ENCODE measurements around the gene SIPA1. TPM values are rescaled to one million over a fixed set of nuclear protein-coding genes. Genes with fewer than 3 reads are reported as not detected.

Gene SIPA1
- total and polyA plus RNA-seq, 9 of the 15 experiments (the other 6 are each of a cell fraction or from before 2014, with no cell fraction given): 0.25 to 85.8 (median 16.8) TPM

GRCh38 chr11:65663639-65664200, 25.8 kb downstream of the SIPA1 start (continued):
- TF ChIP-seq BHLHE40 (IDR thresholded peaks at IDR 0.05; ENCODE audit: low read length): no peak
- no peak for TF ChIP-seq SRSF3 (IDR thresholded peaks at IDR 0.05; ENCODE audit: insufficient read depth, low read length)
- TF ChIP-seq MYNN (IDR thresholded peaks at IDR 0.05): no peak
- no peak for TF ChIP-seq MYNN (CRISPR knock-in tag; IDR thresholded peaks at IDR 0.05)
- no peak for TF ChIP-seq THRA (IDR thresholded peaks at IDR 0.05)
- no peak for TF ChIP-seq HNRNPK (IDR thresholded peaks at IDR 0.05; ENCODE audit: low read depth, low read length, poor library complexity, severe bottlenecking)
- no peak for TF ChIP-seq ZNF644 (tag; IDR thresholded peaks at IDR 0.05; ENCODE audit: low read depth)
- peak; percentile 85 for TF ChIP-seq ZNF740 (CRISPR knock-in tag; IDR thresholded peaks at IDR 0.05)
- peak in 1 of 2 experiments; percentile 75; a peak in 2 of 4 replicates for TF ChIP-seq ZNF740 (tag; IDR thresholded peaks at IDR 0.05)
- TF ChIP-seq EGR1 (conservative IDR thresholded peaks at IDR 0.05): peak; percentile 94
- TF ChIP-seq ZBTB5 (IDR thresholded peaks at IDR 0.05): no peak
- no peak for TF ChIP-seq SIN3B (IDR thresholded peaks at IDR 0.05; ENCODE audit: low read depth)
- no peak for TF ChIP-seq E2F4 (CRISPR knock-in tag; IDR thresholded peaks at IDR 0.05; ENCODE audit: low read depth)
- TF ChIP-seq GTF2B (IDR thresholded peaks at IDR 0.05; ENCODE audit: extremely low read depth, insufficient read length): no peak
- TF ChIP-seq NR2F6 (CRISPR knock-in tag; IDR thresholded peaks at IDR 0.05): no peak
- TF ChIP-seq LEF1 (IDR thresholded peaks at IDR 0.05): no peak
- TF ChIP-seq THAP12 (CRISPR knock-in tag; IDR thresholded peaks at IDR 0.05): no peak
- TF ChIP-seq ZNF639 (CRISPR knock-in tag; conservative IDR thresholded peaks at IDR 0.05 in 1 of 2, IDR thresholded peaks at IDR 0.05 in 1 of 2): no peak
